H1 (cell line): ENCODE measurements around the gene SEMA3A. TPM values are rescaled to one million over a fixed set of nuclear protein-coding genes. Genes with fewer than 3 reads are reported as not detected.

ENCODE experiments used
- CTCF ChIA-PET: fragments of 300-600 bp; sonication (Branson Sonifier 250); formaldehyde crosslinking; loops from one replicate; lab custom pipeline; 2021; ENCODE audit not compliant: partially characterized antibody; lab: Charles Lee
- POLR2A ChIA-PET: fragments of 300-600 bp; sonication (Branson Sonifier 250); formaldehyde crosslinking; loops from one replicate; lab custom pipeline; 2021; ENCODE audit warnings: inconsistent platforms; ENCODE audit not compliant: partially characterized antibody; lab: Charles Lee
- DNase-seq, 2 experiments: peaks; one replicate each; pipeline versions ENCODE4 v3.0.0 to v3.0.0-alpha.2; 2010 to 2022; ENCODE audit warnings: low spot score in 2 of 2, low read depth in 1 of 2, mixed read lengths in 1 of 2
- FAIRE-seq: peaks from 2 replicates; lab custom pipeline; 2011; peaks lifted over from hg19 to GRCh38; lab: Jason Lieb, UNC
- H2AFZ ChIP-seq: 2 replicates; pipeline ENCODE4 v1.8.1; 2012; ENCODE audit warnings: low read length, inconsistent platforms
- H2AK5ac ChIP-seq: 2 replicates; pipeline ENCODE4 v1.6.1; 2013; ENCODE audit warnings: low read depth, low read length
- H2BK120ac ChIP-seq: replicated peaks from 2 replicates; pipeline ENCODE3; 2013; ENCODE audit warnings: low read depth, low read length, inconsistent platforms
- H2BK12ac ChIP-seq: 2 replicates; pipeline ENCODE4 v1.6.1; 2013; ENCODE audit warnings: low read depth, low read length
- H2BK15ac ChIP-seq: 2 replicates; pipeline ENCODE4 v1.6.1; 2013; ENCODE audit warnings: low read length
- H2BK20ac ChIP-seq: 2 replicates; pipeline ENCODE4 v1.6.1; 2013; ENCODE audit warnings: low read length
- H2BK5ac ChIP-seq: 2 replicates; pipeline ENCODE4 v1.6.1; 2013; ENCODE audit warnings: low read depth, low read length
- H3K14ac ChIP-seq: 2 replicates; pipeline ENCODE4 v1.6.1; 2013; ENCODE audit warnings: inconsistent platforms; ENCODE audit not compliant: insufficient read length
- H3K18ac ChIP-seq: 2 replicates; pipeline ENCODE4 v1.6.1; 2013; ENCODE audit warnings: low read length; ENCODE audit errors: extremely low read depth
- H3K23ac ChIP-seq: 2 replicates; pipeline ENCODE4 v1.6.1; 2013; ENCODE audit warnings: inconsistent platforms; ENCODE audit not compliant: insufficient read length
- H3K23me2 ChIP-seq: 2 replicates; pipeline ENCODE4 v1.6.1; 2013; ENCODE audit warnings: low read depth, low read length
- H3K27ac ChIP-seq: 2 replicates; pipeline ENCODE4 v1.6.1; 2011; ENCODE audit warnings: low read depth, low read length, inconsistent platforms
- H3K27me3 ChIP-seq, 4 experiments: replicated peaks in 1 of 4; 1 replicate in 1 of 4; 2 replicates in 3 of 4; pipeline versions ENCODE4 v1.6.1 to v1.8.1; 2011 to 2013; ENCODE audit warnings: low read length in 3 of 4, mild to moderate bottlenecking in 3 of 4, inconsistent platforms in 2 of 4, mixed read lengths in 2 of 4, moderate library complexity in 1 of 4; ENCODE audit not compliant: control insufficient read depth in 3 of 4, insufficient read depth in 3 of 4; ENCODE audit errors: extremely low read depth in 1 of 4
- H3K36me3 ChIP-seq, 4 experiments: 2 replicates each; pipeline versions ENCODE4 v1.6.1 to v1.8.1; 2011 to 2013; ENCODE audit warnings: mild to moderate bottlenecking in 4 of 4, low read length in 3 of 4, moderate library complexity in 2 of 4, control low read depth in 1 of 4, inconsistent platforms in 1 of 4; ENCODE audit not compliant: insufficient read depth in 4 of 4, control insufficient read depth in 2 of 4
- H3K4ac ChIP-seq: replicated peaks from 2 replicates; pipeline ENCODE3; 2013; ENCODE audit warnings: low read length, low read depth, mixed read lengths, inconsistent platforms; ENCODE audit not compliant: insufficient read length
- H3K4me1 ChIP-seq, 4 experiments: replicated peaks in 1 of 4; 1 replicate in 1 of 4; 2 replicates in 3 of 4; pipeline versions ENCODE4 v1.6.1 to v1.8.1; 2011 to 2013; ENCODE audit warnings: low read length in 3 of 4, inconsistent platforms in 2 of 4, mixed read lengths in 1 of 4; ENCODE audit not compliant: insufficient read depth in 4 of 4, control insufficient read depth in 3 of 4
- H3K4me2 ChIP-seq, 2 experiments: 2 replicates each; pipeline versions ENCODE4 v1.6.1 to v1.8.1; 2011 to 2013; ENCODE audit warnings: low read depth in 2 of 2, low read length in 2 of 2, control low read depth in 1 of 2, inconsistent platforms in 1 of 2, mild to moderate bottlenecking in 1 of 2; ENCODE audit not compliant: insufficient read depth in 1 of 2
- H3K4me3 ChIP-seq, 4 experiments: fragments of 200-600, 300-600 bp in 1 of 4; sonication (generic), shearing (Covaris generic), sonication (Bioruptor Twin) in 1 of 4; 2 replicates each; pipeline versions ENCODE4 v1.5.1 to v1.8.1; 2011 to 2016; ENCODE audit warnings: low read length in 4 of 4, low read depth in 3 of 4, control low read depth in 2 of 4, inconsistent platforms in 2 of 4, mild to moderate bottlenecking in 2 of 4, mixed read lengths in 1 of 4, moderate library complexity in 1 of 4; ENCODE audit not compliant: insufficient read depth in 2 of 4; ENCODE audit errors: extremely low read depth in 1 of 4
- H3K56ac ChIP-seq: replicated peaks from 2 replicates; pipeline ENCODE3; 2013; ENCODE audit warnings: low read depth, mild to moderate bottlenecking, mixed read lengths, low read length, inconsistent platforms; ENCODE audit not compliant: insufficient read length
- H3K79me1 ChIP-seq: 2 replicates; pipeline ENCODE4 v1.6.1; 2013; ENCODE audit warnings: low read depth, low read length, control low read depth
- H3K79me2 ChIP-seq, 2 experiments: 2 replicates each; pipeline versions ENCODE4 v1.6.1 to v1.8.1; 2012 to 2013; ENCODE audit warnings: low read length in 2 of 2, mild to moderate bottlenecking in 2 of 2, inconsistent platforms in 1 of 2; ENCODE audit not compliant: insufficient read depth in 2 of 2, control insufficient read depth in 1 of 2
- H3K9ac ChIP-seq, 4 experiments: replicated peaks in 1 of 4; 1 replicate in 1 of 4; 2 replicates in 3 of 4; pipeline versions ENCODE4 v1.6.1 to v1.8.1; 2011 to 2013; ENCODE audit warnings: low read depth in 3 of 4, low read length in 3 of 4, control low read depth in 2 of 4, mild to moderate bottlenecking in 2 of 4, moderate library complexity in 2 of 4, inconsistent platforms in 1 of 4; ENCODE audit errors: extremely low read depth in 1 of 4
- H3K9me3 ChIP-seq, 2 experiments: 2 replicates each; pipeline versions ENCODE4 v1.6.1 to v1.8.1; 2012 to 2013; ENCODE audit warnings: mild to moderate bottlenecking in 2 of 2, moderate library complexity in 2 of 2, control low read depth in 1 of 2, inconsistent platforms in 1 of 2, low read depth in 1 of 2, low read length in 1 of 2, mixed read lengths in 1 of 2; ENCODE audit not compliant: insufficient read depth in 2 of 2
- H4K20me1 ChIP-seq, 2 experiments: replicated peaks in 1 of 2; 2 replicates each; pipeline versions ENCODE3 to v1.8.1; 2011 to 2013; ENCODE audit warnings: inconsistent platforms in 2 of 2, low read length in 2 of 2, mild to moderate bottlenecking in 1 of 2; ENCODE audit not compliant: insufficient read depth in 2 of 2, control insufficient read depth in 1 of 2
- H4K5ac ChIP-seq: 2 replicates; pipeline ENCODE4 v1.6.1; 2013; ENCODE audit warnings: low read length, low read depth, mixed read lengths, inconsistent platforms; ENCODE audit not compliant: insufficient read length
- H4K8ac ChIP-seq: 2 replicates; pipeline ENCODE4 v1.8.0; 2013; ENCODE audit warnings: mild to moderate bottlenecking, moderate library complexity, low read length, inconsistent platforms; ENCODE audit not compliant: insufficient read depth; ENCODE audit errors: extremely low read depth
- H4K91ac ChIP-seq: replicated peaks from 2 replicates; pipeline ENCODE3; 2013; ENCODE audit warnings: low read length, mixed read lengths, inconsistent platforms; ENCODE audit not compliant: insufficient read length
- ATF3 ChIP-seq: IDR thresholded peaks from 2 replicates; pipeline ENCODE4 v1.6.1; 2011; ENCODE audit warnings: low read depth, mild to moderate bottlenecking, low read length; ENCODE audit not compliant: insufficient read depth
- BCL11A ChIP-seq, 2 experiments: IDR thresholded peaks; one replicate each; pipeline ENCODE4 v1.6.1; 2011; ENCODE audit warnings: low read depth in 2 of 2, low read length in 2 of 2, mild to moderate bottlenecking in 2 of 2
- CHD2 ChIP-seq: IDR thresholded peaks from 2 replicates; pipeline ENCODE4 v1.6.1; 2012; ENCODE audit warnings: low read length, improper control_type of control experiment
- CTBP2 ChIP-seq: IDR thresholded peaks from 2 replicates; pipeline ENCODE4 v1.7.0; 2011; ENCODE audit warnings: borderline replicate concordance, mild to moderate bottlenecking, moderate library complexity, mixed read lengths, low read length; ENCODE audit not compliant: insufficient read depth, insufficient read length
- EP300 ChIP-seq, 2 experiments: IDR thresholded peaks; 1 replicate in 1 of 2; 2 replicates in 1 of 2; pipeline ENCODE4 v1.6.1; 2011 to 2012; ENCODE audit warnings: low read depth in 2 of 2, low read length in 2 of 2, mild to moderate bottlenecking in 2 of 2, borderline replicate concordance in 1 of 2, inconsistent platforms in 1 of 2, moderate library complexity in 1 of 2
- FOSL1 ChIP-seq: IDR thresholded peaks from 2 replicates; pipeline ENCODE4 v1.6.1; 2011; ENCODE audit warnings: mild to moderate bottlenecking, low read depth, low read length, moderate library complexity; ENCODE audit not compliant: insufficient read depth
- HDAC6 ChIP-seq: IDR thresholded peaks from one replicate; pipeline ENCODE4 v1.7.1; 2012; ENCODE audit warnings: low read depth, mild to moderate bottlenecking, inconsistent platforms, low read length, moderate library complexity
- NANOG ChIP-seq: IDR thresholded peaks from 2 replicates; pipeline ENCODE4 v1.6.1; 2011; ENCODE audit warnings: low read length, low read depth, mild to moderate bottlenecking, inconsistent platforms; ENCODE audit not compliant: insufficient read depth, poor library complexity, severe bottlenecking
- POU5F1 ChIP-seq: IDR thresholded peaks from 2 replicates; pipeline ENCODE4 v1.6.1; 2011; ENCODE audit warnings: low read depth, mild to moderate bottlenecking, low read length, moderate library complexity
- RFX5 ChIP-seq: IDR thresholded peaks from 2 replicates; pipeline ENCODE4 v1.6.1; 2011; ENCODE audit warnings: low read depth, low read length, improper control_type of control experiment, borderline replicate concordance
- TCF12 ChIP-seq: IDR thresholded peaks from 2 replicates; pipeline ENCODE4 v1.6.1; 2011; ENCODE audit warnings: low read depth, mild to moderate bottlenecking, low read length
- YY1 ChIP-seq: IDR thresholded peaks from 2 replicates; pipeline ENCODE4 v1.6.1; 2011; ENCODE audit warnings: low read depth, mild to moderate bottlenecking, low read length
- WGBS, 2 experiments: shearing (Covaris generic) in 1 of 2; methylation state at CpG; one replicate each; pipeline versions ENCODE4 v1.1.6 to v1.1.7; 2013 to 2015; ENCODE audit warnings: low lambda C conversion rate in 2 of 2, mixed read lengths in 2 of 2, inconsistent platforms in 1 of 2, low coverage in 1 of 2, missing lambda C conversion rate in 1 of 2; ENCODE audit not compliant: insufficient replicate concordance in 2 of 2, insufficient coverage in 1 of 2, insufficient read length in 1 of 2; ENCODE audit errors: extremely low coverage in 1 of 2, missing lambda C conversion rate in 1 of 2; 5-methylcytosine and 5-hydroxymethylcytosine counted together
- polyA plus RNA-seq, 7 experiments: library from polyadenylated mRNA; depleted of rRNA in 3 of 7; stranded (reverse) in 5 of 7; unstranded in 2 of 7; fragments of >200 nt in 5 of 7; fragments of 200-250 nt in 2 of 7; gene quantifications; 1 replicate in 5 of 7; 2 replicates in 1 of 7; 4 replicates in 1 of 7; pipeline versions ENCODE4 v1.2.1 to v1.2.3, GENCODE V29; 2011 to 2013; ENCODE audit warnings: missing spikeins in 2 of 7, mixed read lengths in 2 of 7
- total RNA-seq: library from RNA; stranded (reverse); fragmentation: NEBNext Ultra II Directional; extraction: Animal tissue kit (Norgen Biotek cat#: 25700); gene quantifications from 2 replicates; pipeline ENCODE4 v1.2.1, GENCODE V29; 2021

Gene SEMA3A
- total and polyA plus RNA-seq, 2 of the 8 experiments (the other 6 are each of a cell fraction or from before 2014, with no cell fraction given): 8.1 to 45.9 TPM

GRCh38 chr7:84228526-84228925, 33.9 kb upstream of the SEMA3A start:
- ChIA-PET POLR2A (no interaction called here), CTCF (no interaction called here)
- Histone ChIP-seq H3K9me3 (no peaks in the 10 kb centered on the region), H3K27ac (no peak overlapping the region), H3K4me2 (peak overlapping the region; percentile 46 to 49), H2BK20ac (no peak overlapping the region), H2BK15ac (no peak overlapping the region), H3K36me3 (no peaks in the 10 kb centered on the region), H3K18ac (no peak overlapping the region), H3K4me1 (peaks cover 0 to 11% (median 4%) of the 10 kb centered on the region in 4 experiments; a peak in 4 of 7 replicates), H3K14ac (no peak overlapping the region), H4K8ac (no peak overlapping the region), H3K4me3 (peak overlapping the region in 1 of 4 experiments; percentile 37; a peak in 1 of 8 replicates), H3K56ac (no peak overlapping the region), H3K23me2 (peaks cover 5% of the 10 kb centered on the region; the same call in 1 of the 2 replicates), H3K4ac (no peak overlapping the region), H3K27me3 (no peaks in the 10 kb centered on the region), H4K5ac (peak overlapping the region; percentile 89), H3K79me2 (no peaks in the 10 kb centered on the region), H4K20me1 (no peaks in the 10 kb centered on the region), H3K79me1 (no peaks in the 10 kb centered on the region), H3K9ac (no peak overlapping the region), H2AK5ac (no peak overlapping the region), H2BK12ac (no peak overlapping the region), H2BK5ac (no peak overlapping the region), H2BK120ac (no peak overlapping the region), H4K91ac (no peak overlapping the region), H3K23ac (no peak overlapping the region), H2AFZ (no peak overlapping the region)
- 3% methylated on average over 2 of the region's 2 CpGs; no CpG with 5 or more reads in 1 of the 2 experiments for WGBS, 2 experiments
- FAIRE-seq (peak; percentile 99), DNase-seq (peak in 1 of 2 experiments; percentile 63)
- TF ChIP-seq NANOG (peak; percentile 99), TCF12 (peak; percentile 77; the same call in 1 of the 2 replicates), HDAC6 (no peak), FOSL1 (no peak), YY1 (peak; percentile 53; the same call in 1 of the 2 replicates), POU5F1 (peak; percentile 98), RFX5 (no peak), BCL11A (IDR thresholded peaks at IDR 0.05; ENCODE audit: low read depth in 2 of 2, low read length in 2 of 2) (peak; percentile 65 to 99), ATF3 (no peak), EP300 (IDR thresholded peaks at IDR 0.05; ENCODE audit: borderline replicate concordance in 1 of 2, low read depth in 2 of 2, low read length in 2 of 2) (peak in 1 of 2 experiments; percentile 94; a peak in 2 of 3 replicates), CTBP2 (no peak), CHD2 (peak; percentile 33; the same call in 1 of the 2 replicates)
